ENCODE data around the gene IFNG-AS1.

GRCh38 chr12:68038650-68039049 lies 49.4 kb downstream of the IFNG-AS1 start:
- TF ChIP-seq, protein P1, sequence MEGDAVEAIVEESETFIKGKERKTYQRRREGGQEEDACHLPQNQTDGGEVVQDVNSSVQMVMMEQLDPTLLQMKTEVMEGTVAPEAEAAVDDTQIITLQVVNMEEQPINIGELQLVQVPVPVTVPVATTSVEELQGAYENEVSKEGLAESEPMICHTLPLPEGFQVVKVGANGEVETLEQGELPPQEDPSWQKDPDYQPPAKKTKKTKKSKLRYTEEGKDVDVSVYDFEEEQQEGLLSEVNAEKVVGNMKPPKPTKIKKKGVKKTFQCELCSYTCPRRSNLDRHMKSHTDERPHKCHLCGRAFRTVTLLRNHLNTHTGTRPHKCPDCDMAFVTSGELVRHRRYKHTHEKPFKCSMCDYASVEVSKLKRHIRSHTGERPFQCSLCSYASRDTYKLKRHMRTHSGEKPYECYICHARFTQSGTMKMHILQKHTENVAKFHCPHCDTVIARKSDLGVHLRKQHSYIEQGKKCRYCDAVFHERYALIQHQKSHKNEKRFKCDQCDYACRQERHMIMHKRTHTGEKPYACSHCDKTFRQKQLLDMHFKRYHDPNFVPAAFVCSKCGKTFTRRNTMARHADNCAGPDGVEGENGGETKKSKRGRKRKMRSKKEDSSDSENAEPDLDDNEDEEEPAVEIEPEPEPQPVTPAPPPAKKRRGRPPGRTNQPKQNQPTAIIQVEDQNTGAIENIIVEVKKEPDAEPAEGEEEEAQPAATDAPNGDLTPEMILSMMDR (IDR thresholded peaks at IDR 0.05; ENCODE audit: poor library complexity) = no peak
- no peak for TF ChIP-seq EZH2phosphoT487 (IDR thresholded peaks at IDR 0.05; ENCODE audit: low read depth, severe bottlenecking, unreplicated experiment)
- TF ChIP-seq EZH2 (IDR thresholded peaks at IDR 0.05; ENCODE audit: borderline replicate concordance) = no peak

All from hepatocyte (in vitro differentiated cells).